AG04450 (cell line): ENCODE data around the gene YIPF3. TPM values are rescaled to one million over a fixed set of nuclear protein-coding genes. Genes with fewer than 3 reads are reported as not detected.
A peak's percentile ranks its signal among the peaks of the same experiment; 100 is the strongest.

ENCODE experiments used
- CTCF ChIA-PET: fragments of 300-600, 350-600 bp; formaldehyde crosslinking; extraction: SDS; loops from one replicate; lab custom pipeline; 2022; ENCODE audit warnings: antibody characterized with exemption, inconsistent platforms; lab: Charles Lee
- POLR2A ChIA-PET: fragments of 350-600 bp; formaldehyde crosslinking; extraction: SDS; loops from one replicate; lab custom pipeline; 2021; ENCODE audit warnings: antibody characterized with exemption, inconsistent platforms; lab: Yijun Ruan, JAX
- DNase-seq: peaks from one replicate; pipeline ENCODE4 v3.0.0-alpha.2; 2011; ENCODE audit warnings: low read depth, low spot score
- H3K27ac ChIP-seq: one replicate; pipeline ENCODE4 v1.5.1; 2012; ENCODE audit warnings: low read depth, low read length, control low read depth
- H3K27me3 ChIP-seq: one replicate; pipeline ENCODE4 v1.6.0; 2012; ENCODE audit warnings: low read length; ENCODE audit not compliant: control insufficient read depth, insufficient read depth
- H3K4me3 ChIP-seq: 2 replicates; pipeline ENCODE4 v1.5.1; 2011; ENCODE audit warnings: mild to moderate bottlenecking, low read depth, low read length, control low read depth
- H3K9me3 ChIP-seq: 2 replicates; pipeline ENCODE4 v1.5.1; 2012; ENCODE audit warnings: low read length; ENCODE audit not compliant: control insufficient read depth, insufficient read depth
- polyA plus RNA-seq: library from polyadenylated mRNA; depleted of rRNA; stranded (reverse); fragments of >200 nt; gene quantifications from 2 replicates; pipeline ENCODE4 v1.2.3, GENCODE V29; 2011
- TF ChIP-seq, protein P1 (sequence below): IDR thresholded peaks from 2 replicates; pipeline ENCODE4 v1.5.1; 2011; ENCODE audit warnings: low read depth, low read length, control low read depth, inconsistent platforms

YIPF3 gene
- polyA plus RNA-seq, 1 experiment, result 262 TPM

GRCh38 chr6:43481591-43482236 lies 35.0 kb downstream of the YIPF3 start:
- H3K4me3 ChIP-seq, result no peak overlapping the region
- no peak overlapping the region for H3K27ac ChIP-seq
- no peaks in the 10 kb centered on the region for H3K9me3 ChIP-seq
- ChIA-PET POLR2A (interaction anchor here (0.6 kb wide), 1 partner anchor 460 kb away, joined by 7 read pairs; the partner anchor contains the start of gene RRP36), CTCF (interaction anchor here (0.6 kb wide), 1 partner anchor 51 kb away, joined by 3 read pairs; no protein-coding TSS in a partner anchor)
- no peaks in the 10 kb centered on the region for H3K27me3 ChIP-seq
- TF ChIP-seq, protein P1, sequence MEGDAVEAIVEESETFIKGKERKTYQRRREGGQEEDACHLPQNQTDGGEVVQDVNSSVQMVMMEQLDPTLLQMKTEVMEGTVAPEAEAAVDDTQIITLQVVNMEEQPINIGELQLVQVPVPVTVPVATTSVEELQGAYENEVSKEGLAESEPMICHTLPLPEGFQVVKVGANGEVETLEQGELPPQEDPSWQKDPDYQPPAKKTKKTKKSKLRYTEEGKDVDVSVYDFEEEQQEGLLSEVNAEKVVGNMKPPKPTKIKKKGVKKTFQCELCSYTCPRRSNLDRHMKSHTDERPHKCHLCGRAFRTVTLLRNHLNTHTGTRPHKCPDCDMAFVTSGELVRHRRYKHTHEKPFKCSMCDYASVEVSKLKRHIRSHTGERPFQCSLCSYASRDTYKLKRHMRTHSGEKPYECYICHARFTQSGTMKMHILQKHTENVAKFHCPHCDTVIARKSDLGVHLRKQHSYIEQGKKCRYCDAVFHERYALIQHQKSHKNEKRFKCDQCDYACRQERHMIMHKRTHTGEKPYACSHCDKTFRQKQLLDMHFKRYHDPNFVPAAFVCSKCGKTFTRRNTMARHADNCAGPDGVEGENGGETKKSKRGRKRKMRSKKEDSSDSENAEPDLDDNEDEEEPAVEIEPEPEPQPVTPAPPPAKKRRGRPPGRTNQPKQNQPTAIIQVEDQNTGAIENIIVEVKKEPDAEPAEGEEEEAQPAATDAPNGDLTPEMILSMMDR, result no peak
- DNase-seq, result no peak

GRCh38 chr6:43481075-43481474 lies 35.7 kb downstream of the YIPF3 start:
- Histone ChIP-seq H3K4me3 (no peak overlapping the region), H3K9me3 (no peaks in the 10 kb centered on the region), H3K27me3 (no peaks in the 10 kb centered on the region), H3K27ac (no peak overlapping the region)
- TF ChIP-seq, protein P1, result no peak
- CTCF ChIA-PET, result interaction anchor here (0.6 to 0.7 kb wide), 2 partner anchors 50 to 105 kb away, joined by 3 read pairs; no protein-coding TSS in a partner anchor
- no peak for DNase-seq
- POLR2A ChIA-PET, result interaction anchor here (0.6 kb wide), 1 partner anchor 459 kb away, joined by 7 read pairs; the partner anchor contains the start of gene RRP36

DNA sequence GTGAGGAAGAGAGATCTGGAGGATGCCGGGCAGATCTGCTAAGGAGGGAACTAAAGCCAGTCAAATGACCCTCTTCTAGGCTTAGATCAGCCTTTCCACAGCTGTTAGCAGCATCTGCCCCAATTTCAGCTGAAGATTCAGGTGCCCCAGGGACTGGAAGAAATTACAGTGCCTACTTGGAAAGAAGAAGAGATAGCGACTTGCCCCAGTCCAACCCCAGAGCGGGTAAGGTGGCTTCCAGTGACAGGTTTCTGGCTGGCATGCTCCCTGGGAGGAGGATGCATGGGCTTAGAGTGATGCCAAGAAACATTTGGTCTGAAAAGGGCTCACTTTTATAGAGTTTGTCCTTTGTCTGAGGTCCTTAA lies 38.7 kb downstream of the YIPF3 start:
- H3K9me3 ChIP-seq, result no peaks in the 10 kb centered on the region
- peak overlapping the region; percentile 80 for H3K4me3 ChIP-seq
- CTCF ChIA-PET, result interaction anchor here (1.2 to 1.5 kb wide), 2 partner anchors 214 to 249 kb away, joined by 3 to 4 read pairs; partner anchors contain the start of gene DNPH1
- no peak for DNase-seq
- no peaks in the 10 kb centered on the region for H3K27me3 ChIP-seq
- POLR2A ChIA-PET, result interaction anchor here (0.7 to 1.6 kb wide), 5 partner anchors 13 to 28 kb away, joined by 3 to 6 read pairs (median 3); no protein-coding TSS in a partner anchor
- TF ChIP-seq, protein P1, result no peak
- peak overlapping the region; percentile 61 for H3K27ac ChIP-seq

DNA sequence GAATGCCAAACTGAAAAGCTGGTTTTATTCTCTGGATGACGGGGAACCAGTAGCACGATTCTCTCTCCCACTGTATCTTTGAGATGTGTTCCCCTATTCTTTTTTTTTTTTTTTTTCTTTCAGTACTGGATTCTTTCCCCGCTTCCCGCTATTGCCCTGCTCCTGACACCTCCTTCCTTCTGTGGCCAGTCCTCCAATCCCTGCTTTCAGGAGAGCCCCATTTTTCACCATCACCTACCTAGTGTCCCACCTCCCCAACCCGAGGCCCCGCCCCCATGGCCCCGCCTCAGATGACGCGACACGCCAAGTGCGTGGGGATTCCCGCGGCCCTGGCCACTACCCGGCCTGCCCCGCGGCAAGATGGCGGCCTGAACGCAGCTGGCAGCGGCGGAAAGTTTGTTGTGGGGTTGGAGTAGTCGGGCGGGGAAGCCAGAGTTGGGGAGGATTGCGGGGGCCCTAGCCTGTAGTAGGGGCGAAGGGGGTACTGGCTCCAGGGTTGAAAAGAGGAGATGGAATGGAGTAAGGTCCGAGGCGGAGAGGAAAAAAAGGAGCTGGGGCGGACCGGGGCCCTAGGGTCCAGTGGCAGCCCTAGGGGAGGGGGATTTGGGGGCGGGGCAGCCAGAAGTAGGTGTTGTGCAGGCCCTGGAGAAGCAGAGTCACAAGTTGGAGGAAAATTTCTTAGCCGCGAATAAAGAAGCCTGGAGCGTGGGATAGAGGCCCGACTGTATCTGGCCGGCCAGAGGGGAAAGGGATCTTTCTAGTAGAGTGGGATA lies 39.3 kb downstream of the YIPF3 start, which contains the start of gene TJAP1:
Gene TJAP1, plus strand, starts transcription at position 336 of the 773 bp plus-strand sequence. CDS start 21,432 bp downstream, outside the sequence.
- ChIA-PET CTCF (interaction anchor here (0.6 to 1.5 kb wide), 6 partner anchors 17 to 248 kb away, joined by 3 to 4 read pairs (median 3); partner anchors contain the start of gene DNPH1), POLR2A (interaction anchor here (0.6 to 1.6 kb wide), 8 partner anchors 9 to 156 kb away, joined by 3 to 8 read pairs (median 4); no protein-coding TSS in a partner anchor)
- H3K4me3 ChIP-seq, result peak within 1 kb of the TSS; percentile 80
- H3K27ac ChIP-seq, result peak within 1 kb of the TSS; percentile 61
- DNase-seq, result peak; percentile 53
- H3K27me3 ChIP-seq, result no peaks in the 10 kb centered on the region
- TF ChIP-seq, protein P1, result no peak
- H3K9me3 ChIP-seq, result no peaks in the 10 kb centered on the region
